PC-9 (cell line): ENCODE measurements around the gene SEC14L6. TPM values are rescaled to one million over a fixed set of nuclear protein-coding genes. Genes with fewer than 3 reads are reported as not detected.

ENCODE experiments used
- BruUV-seq: library from RNA; stranded (reverse); fragments of 400-500 nt; replicated peaks from 2 replicates; lab custom pipeline; 2021; lab: Mats Ljungman, UMichigan
- CTCF ChIA-PET: fragments of 300-600 bp; sonication (Branson Sonifier 250); formaldehyde crosslinking; loops from one replicate; lab custom pipeline; 2022; ENCODE audit warnings: antibody characterized with exemption; lab: Charles Lee
- POLR2A ChIA-PET: fragments of 300-600 bp; sonication (Branson Sonifier 250); formaldehyde crosslinking; loops from one replicate; lab custom pipeline; 2022; ENCODE audit warnings: antibody characterized with exemption; ENCODE audit not compliant: unreplicated experiment; lab: Charles Lee
- DNase-seq, 2 experiments: peaks; one replicate each; pipeline versions ENCODE4 v3.0.0 to v3.0.0-alpha.2; 2015 to 2022; ENCODE audit warnings: mixed read lengths in 1 of 2
- H2AFZ ChIP-seq: fragments of 200-600 bp; sonication (generic); 2 replicates; pipeline ENCODE4 v1.8.1; 2017; ENCODE audit warnings: antibody characterized with exemption
- H3F3A ChIP-seq: fragments of 200-600 bp; sonication (generic); 2 replicates; pipeline ENCODE4 v1.8.1; 2017; ENCODE audit warnings: antibody characterized with exemption, mild to moderate bottlenecking, low read depth; ENCODE audit not compliant: insufficient read depth
- H3K27ac ChIP-seq: fragments of 200-600 bp; sonication (generic); 2 replicates; pipeline ENCODE4 v1.6.1; 2016; ENCODE audit warnings: mixed run types
- H3K27me3 ChIP-seq: fragments of 200-600 bp; sonication (generic); 2 replicates; pipeline ENCODE4 v1.6.1; 2016; ENCODE audit warnings: low read depth, mixed run types; ENCODE audit not compliant: insufficient read depth
- H3K36me3 ChIP-seq: fragments of 200-600 bp; sonication (generic); 2 replicates; pipeline ENCODE4 v1.6.1; 2016; ENCODE audit warnings: low read depth, mixed run types
- H3K4me1 ChIP-seq: fragments of 200-600 bp; sonication (generic); replicated peaks from 2 replicates; pipeline ENCODE4 v1.6.1; 2016; ENCODE audit warnings: mixed run types; ENCODE audit not compliant: insufficient read depth
- H3K4me2 ChIP-seq: fragments of 200-600 bp; sonication (generic); 2 replicates; pipeline ENCODE4 v1.6.1; 2017; ENCODE audit warnings: mixed run types
- H3K4me3 ChIP-seq: fragments of 200-600 bp; sonication (generic); 2 replicates; pipeline ENCODE4 v1.6.1; 2016; ENCODE audit warnings: mixed run types
- H3K79me2 ChIP-seq: fragments of 200-600 bp; sonication (generic); 2 replicates; pipeline ENCODE4 v1.6.1; 2017; ENCODE audit warnings: low read depth, mixed run types
- H3K9me2 ChIP-seq: fragments of 200-600 bp; sonication (generic); 2 replicates; pipeline ENCODE4 v1.8.1; 2017; ENCODE audit warnings: mild to moderate bottlenecking; ENCODE audit not compliant: insufficient read depth
- H3K9me3 ChIP-seq: fragments of 200-600 bp; sonication (generic); 2 replicates; pipeline ENCODE4 v1.8.1; 2016; ENCODE audit warnings: low read depth; ENCODE audit not compliant: insufficient read depth
- H4K20me1 ChIP-seq: fragments of 200-600 bp; sonication (generic); 2 replicates; pipeline ENCODE4 v1.8.1; 2017; ENCODE audit not compliant: insufficient read depth
- EZH2 ChIP-seq: fragments of 200-600 bp; sonication (generic); IDR thresholded peaks from 2 replicates; pipeline ENCODE4 v1.8.0; 2017; ENCODE audit warnings: antibody characterized with exemption, low read depth
- intact Hi-C: fragments of 100-400 bp; cut with micrococcal nuclease; formaldehyde crosslinking; loops from one replicate; pipeline ENCODE4 v1.10.0; 2022; ENCODE audit not compliant: unreplicated experiment
- total RNA-seq: library from RNA; stranded (reverse); gene quantifications from 2 replicates; pipeline ENCODE4 v1.2.3, GENCODE V29; 2021
- TF ChIP-seq, protein P1 (sequence below): fragments of 200-600 bp; sonication (generic); conservative IDR thresholded peaks from 2 replicates; pipeline ENCODE4 v1.6.1; 2017; ENCODE audit warnings: mixed run types, antibody characterized with exemption, mild to moderate bottlenecking, moderate library complexity

The SEC14L6 gene
- total RNA-seq, 1 experiment from 2014 or later = 0.31 TPM

DNA sequence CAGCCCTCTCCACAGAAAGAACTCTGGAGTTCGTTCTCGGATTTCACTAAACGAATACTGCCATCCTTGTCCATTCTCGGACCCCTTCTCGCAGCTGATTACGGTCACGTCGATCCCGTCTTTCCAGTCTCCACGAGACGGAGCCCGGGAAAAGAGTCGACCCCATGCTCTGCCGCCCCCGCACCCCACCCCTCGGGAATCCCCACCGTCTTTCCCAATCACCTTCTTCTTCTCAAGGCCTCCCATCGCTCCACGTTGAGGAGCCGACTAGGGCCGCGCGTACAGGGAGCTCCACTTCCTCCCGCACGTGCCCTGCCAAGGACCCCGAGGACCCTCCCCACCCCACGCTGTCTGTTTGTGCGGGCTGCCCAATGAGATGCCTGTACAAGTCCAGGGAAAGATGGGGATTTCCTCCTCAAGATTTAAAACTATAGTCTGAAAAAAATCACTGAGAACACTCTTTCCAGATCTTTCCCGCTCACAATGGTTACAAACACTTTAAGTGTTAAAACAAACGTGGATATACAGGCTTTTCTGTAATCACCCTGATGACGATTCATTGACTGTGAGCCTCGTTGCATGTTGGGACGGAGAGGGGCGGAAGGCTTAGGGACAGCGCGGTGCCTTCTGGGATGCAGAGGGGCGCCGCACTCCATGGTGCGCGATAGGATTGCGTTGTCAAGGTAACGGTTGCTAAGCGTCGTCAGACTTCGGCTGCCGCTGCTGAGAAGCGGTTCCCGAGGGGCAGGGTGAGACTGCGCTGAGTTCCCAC is 45.2 kb upstream of the SEC14L6 start, which contains the start of gene PES1:
Gene PES1, minus strand, starts transcription at position 323 of the 772 bp plus-strand sequence. Its CDS starts 77 bp downstream, at position 246.
- H3K4me1 ChIP-seq = peaks cover 13% of the 10 kb centered on the region
- H3K4me3 ChIP-seq = peak within 1 kb of the TSS; percentile 92
- peak within 1 kb of the TSS; percentile 96 for H3K4me2 ChIP-seq
- ChIA-PET CTCF (interaction anchor here (0.7 to 1.0 kb wide), 3 partner anchors 10 to 119 kb away, joined by 3 to 5 read pairs (median 4); no protein-coding TSS in a partner anchor), POLR2A (interaction anchor here (0.6 to 1.0 kb wide), 3 partner anchors 168 to 516 kb away, joined by 3 to 6 read pairs (median 5); no protein-coding TSS in a partner anchor)
- peaks cover 19% of the 10 kb centered on the region for H4K20me1 ChIP-seq
- H3K79me2 ChIP-seq = peaks cover 31% of the 10 kb centered on the region
- H3F3A ChIP-seq = peaks cover 16% of the 10 kb centered on the region; the same call in 1 of the 2 replicates
- peak; percentile 92 to 96 for DNase-seq
- peak within 1 kb of the TSS; percentile 37 for H2AFZ ChIP-seq
- peak within 1 kb of the TSS; percentile 37 for H3K27ac ChIP-seq
- TF ChIP-seq, protein P1, sequence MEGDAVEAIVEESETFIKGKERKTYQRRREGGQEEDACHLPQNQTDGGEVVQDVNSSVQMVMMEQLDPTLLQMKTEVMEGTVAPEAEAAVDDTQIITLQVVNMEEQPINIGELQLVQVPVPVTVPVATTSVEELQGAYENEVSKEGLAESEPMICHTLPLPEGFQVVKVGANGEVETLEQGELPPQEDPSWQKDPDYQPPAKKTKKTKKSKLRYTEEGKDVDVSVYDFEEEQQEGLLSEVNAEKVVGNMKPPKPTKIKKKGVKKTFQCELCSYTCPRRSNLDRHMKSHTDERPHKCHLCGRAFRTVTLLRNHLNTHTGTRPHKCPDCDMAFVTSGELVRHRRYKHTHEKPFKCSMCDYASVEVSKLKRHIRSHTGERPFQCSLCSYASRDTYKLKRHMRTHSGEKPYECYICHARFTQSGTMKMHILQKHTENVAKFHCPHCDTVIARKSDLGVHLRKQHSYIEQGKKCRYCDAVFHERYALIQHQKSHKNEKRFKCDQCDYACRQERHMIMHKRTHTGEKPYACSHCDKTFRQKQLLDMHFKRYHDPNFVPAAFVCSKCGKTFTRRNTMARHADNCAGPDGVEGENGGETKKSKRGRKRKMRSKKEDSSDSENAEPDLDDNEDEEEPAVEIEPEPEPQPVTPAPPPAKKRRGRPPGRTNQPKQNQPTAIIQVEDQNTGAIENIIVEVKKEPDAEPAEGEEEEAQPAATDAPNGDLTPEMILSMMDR = no peak
- no peak for TF ChIP-seq EZH2
- no peaks in the 10 kb centered on the region for H3K27me3 ChIP-seq
- no peaks in the 10 kb centered on the region for H3K9me2 ChIP-seq
- BruUV-seq = no TSS peak
- intact Hi-C loops = no loop called here
- peaks cover 27% of the 10 kb centered on the region for H3K36me3 ChIP-seq
- H3K9me3 ChIP-seq = no peaks in the 10 kb centered on the region

DNA sequence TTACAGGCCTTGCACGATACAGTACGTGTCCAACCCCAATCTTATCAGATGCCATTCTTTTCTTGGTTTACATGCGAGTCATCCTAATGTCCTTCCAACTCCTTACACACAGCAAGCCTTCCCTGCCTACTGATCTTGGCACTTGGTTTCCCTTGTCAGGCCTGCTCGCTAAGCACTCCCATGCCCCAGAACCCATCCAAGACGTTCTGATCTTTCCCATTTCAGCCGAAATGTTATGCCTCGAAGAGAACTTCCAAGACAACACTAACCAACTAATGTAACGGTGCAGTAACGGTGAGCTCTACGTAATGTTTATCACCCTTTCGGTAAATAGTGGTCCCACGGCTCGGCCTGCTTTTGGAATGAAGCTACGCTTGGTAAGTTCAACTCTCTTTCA is 44.6 kb upstream of the SEC14L6 start:
- ChIA-PET CTCF (interaction anchor here (1.0 kb wide), 2 partner anchors 11 to 44 kb away, joined by 3 to 5 read pairs; no protein-coding TSS in a partner anchor), POLR2A (interaction anchor here (0.7 to 1.0 kb wide), 2 partner anchors 167 to 517 kb away, joined by 5 to 6 read pairs; no protein-coding TSS in a partner anchor)
- Histone ChIP-seq H3K27ac (peak overlapping the region; percentile 37), H3K4me3 (peak overlapping the region; percentile 92), H3K36me3 (peaks cover 33% of the 10 kb centered on the region), H3K9me2 (no peaks in the 10 kb centered on the region), H3K27me3 (no peaks in the 10 kb centered on the region), H3K79me2 (peaks cover 31% of the 10 kb centered on the region), H3F3A (peaks cover 16% of the 10 kb centered on the region; the same call in 1 of the 2 replicates), H2AFZ (peak overlapping the region; percentile 37), H4K20me1 (peaks cover 24% of the 10 kb centered on the region), H3K4me1 (peaks cover 13% of the 10 kb centered on the region), H3K9me3 (no peaks in the 10 kb centered on the region), H3K4me2 (peak overlapping the region; percentile 96)
- DNase-seq = no peak
- BruUV-seq = no TSS peak
- intact Hi-C loops = no loop called here
- TF ChIP-seq, protein P1 = no peak
- TF ChIP-seq EZH2 = no peak

DNA sequence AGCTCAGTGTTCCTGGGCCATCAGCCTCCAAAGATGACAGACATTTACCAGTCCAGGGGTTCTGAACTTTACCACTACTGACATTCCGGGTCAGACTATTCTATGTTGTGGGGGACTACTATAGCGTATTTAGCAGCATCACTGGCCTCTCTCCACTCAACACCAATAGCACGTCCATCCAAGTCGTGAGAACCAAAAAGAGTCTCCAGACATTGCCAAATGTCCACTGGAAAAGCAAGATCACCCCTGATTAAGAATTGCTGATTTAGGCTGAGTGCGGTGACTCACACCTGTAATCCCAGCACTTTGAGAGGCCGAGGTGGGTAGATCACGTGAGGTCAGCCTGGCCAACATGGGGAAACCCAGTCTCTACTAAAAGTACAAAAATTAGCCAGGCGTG is 39.9 kb upstream of the SEC14L6 start:
- ChIA-PET CTCF (no interaction called here), POLR2A (no interaction called here)
- no TSS peak for BruUV-seq
- no peak for TF ChIP-seq EZH2
- TF ChIP-seq, protein P1 = no peak
- Histone ChIP-seq H3K79me2 (peaks cover 28% of the 10 kb centered on the region), H2AFZ (no peak overlapping the region), H4K20me1 (peaks cover 37% of the 10 kb centered on the region), H3K9me2 (no peaks in the 10 kb centered on the region), H3K9me3 (no peaks in the 10 kb centered on the region), H3K4me2 (no peak overlapping the region), H3K36me3 (peaks cover 56% of the 10 kb centered on the region), H3K27me3 (no peaks in the 10 kb centered on the region), H3K4me1 (peaks cover 13% of the 10 kb centered on the region), H3K4me3 (no peak overlapping the region), H3K27ac (no peak overlapping the region), H3F3A (peaks cover 9% of the 10 kb centered on the region; the same call in 1 of the 2 replicates)
- DNase-seq = no peak
- intact Hi-C loops = no loop called here
